ENCODE data around the gene MED13L. TPM values are rescaled to one million over a fixed set of nuclear protein-coding genes. Genes with fewer than 3 reads are reported as not detected.

Gene MED13L
- total and polyA plus RNA-seq, 2 of the 8 experiments (the other 6 are each of a cell fraction or from before 2014, with no cell fraction given): 15.9 to 51.7 TPM

DNA sequence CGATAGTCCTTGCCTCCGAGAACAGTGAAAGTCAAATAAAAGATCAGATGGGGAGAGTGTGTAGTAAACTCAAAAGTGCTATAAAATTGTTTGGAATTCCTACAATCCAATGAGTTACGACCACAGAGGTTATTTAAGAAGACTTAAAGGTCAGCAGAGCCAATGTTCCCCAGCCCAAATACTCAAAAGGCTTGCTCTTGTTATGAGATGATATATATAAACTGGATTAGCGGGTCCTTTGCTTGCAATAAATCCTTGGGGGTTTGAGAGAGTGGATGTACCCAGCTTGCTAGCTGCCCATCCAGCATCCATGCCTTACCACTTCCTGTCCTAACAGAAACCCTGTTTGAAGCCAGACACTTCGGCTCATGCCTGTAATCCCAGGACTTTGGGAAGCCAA lies 29.0 kb upstream of the MED13L start (continued):
- TF ChIP-seq HDAC2 (IDR thresholded peaks at IDR 0.05; ENCODE audit: borderline replicate concordance in 1 of 2, low read depth in 2 of 2, low read length in 2 of 2): no peak
- TF ChIP-seq CTBP2 (IDR thresholded peaks at IDR 0.05; ENCODE audit: borderline replicate concordance, insufficient read depth, insufficient read length, low read length): no peak
